Measurements from ENCODE around the gene CCP110.

- TF ChIP-seq CTCF (IDR thresholded peaks at IDR 0.05) (no peak), POLR2A (IDR thresholded peaks at IDR 0.05) (no peak), EP300 (IDR thresholded peaks at IDR 0.05; ENCODE audit: low read depth) (no peak), POLR2AphosphoS5 (IDR thresholded peaks at IDR 0.05) (no peak)
These were observed 18.0 kb upstream of the CCP110 start for GRCh38 chr16:19505600-19506303.

Measured in transverse colon (tissue), 4 donors.